Measurements from ENCODE around the gene ZFTA. TPM values are rescaled to one million over a fixed set of nuclear protein-coding genes. Genes with fewer than 3 reads are reported as not detected.

ZFTA gene
- polyA plus RNA-seq, 3 donors: 1.2 TPM; not detected in 2

GRCh38 chr11:63762654-63763495 lies 5.7 kb downstream of the ZFTA start:
- DNase-seq: no peak
- Mint-ChIP-seq H3K36me3 (peaks cover 22 to 24% of the 10 kb centered on the region in 2 donors), H3K27me3 (ENCODE audit: low read depth in 3 of 3) (peaks cover 2 to 7% (median 2%) of the 10 kb centered on the region in 3 donors), H3K4me1 (peaks cover 9% of the 10 kb centered on the region), H3K4me3 (no peak overlapping the region), H3K9me3 (peaks cover 0 to 4% (median 0%) of the 10 kb centered on the region in 7 donors), H3K27ac (no peak overlapping the region)
- WGBS (ENCODE audit: insufficient coverage): 95% methylated on average over 96 of the region's 96 CpGs
- Histone ChIP-seq H3K27ac (ENCODE audit: low read depth in 1 of 2, low read length in 2 of 2) (no peak overlapping the region), H2AFZ (ENCODE audit: insufficient read depth, low read depth, low read length, poor library complexity, severe bottlenecking) (no peak overlapping the region), H3K36me3 (replicated peaks in 1 of 2; ENCODE audit: control insufficient read depth in 1 of 2, insufficient read depth in 2 of 2, low read length in 2 of 2) (peaks cover 26 to 33% of the 10 kb centered on the region in 2 donors), H3K27me3 (ENCODE audit: control insufficient read depth in 2 of 2, insufficient read depth in 2 of 2, low read length in 2 of 2) (no peaks in the 10 kb centered on the region), H3K9me3 (replicated peaks in 1 of 2; ENCODE audit: control insufficient read depth in 1 of 2, insufficient read depth in 1 of 2, low read length in 2 of 2) (no peaks in the 10 kb centered on the region), H3K79me2 (ENCODE audit: insufficient read depth, low read length) (no peaks in the 10 kb centered on the region), H4K20me1 (ENCODE audit: insufficient read depth, low read length) (peaks cover 23% of the 10 kb centered on the region), H3K4me1 (ENCODE audit: control insufficient read depth in 1 of 2, insufficient read depth in 2 of 2, low read length in 2 of 2) (peaks cover 6 to 11% of the 10 kb centered on the region in 2 donors), H3K9ac (ENCODE audit: insufficient read depth, low read length, poor library complexity, severe bottlenecking) (no peak overlapping the region), H3K4me2 (replicated peaks; ENCODE audit: extremely low read depth, low read length, poor library complexity, severe bottlenecking) (no peak overlapping the region), H3K4me3 (replicated peaks in 1 of 3; ENCODE audit: low read depth in 2 of 3, low read length in 3 of 3) (no peak overlapping the region)
- TF ChIP-seq CTCF (IDR thresholded peaks at IDR 0.05): no peak
- intact Hi-C loops (cut with micrococcal nuclease): loop anchor here in 1 of 2 donors (10.0 kb wide), 1 partner anchor 382 kb away; no protein-coding TSS in a partner anchor

- H3K9me3 Mint-ChIP-seq: peaks cover 0 to 2% (median 0%) of the 10 kb centered on the region in 7 donors
- Histone ChIP-seq H3K79me2 (ENCODE audit: insufficient read depth, low read length) (no peaks in the 10 kb centered on the region), H3K9ac (ENCODE audit: insufficient read depth, low read length, poor library complexity, severe bottlenecking) (no peak overlapping the region), H3K27ac (ENCODE audit: low read depth in 1 of 2, low read length in 2 of 2) (no peak overlapping the region), H3K27me3 (ENCODE audit: control insufficient read depth in 2 of 2, insufficient read depth in 2 of 2, low read length in 2 of 2) (no peaks in the 10 kb centered on the region), H3K4me3 (replicated peaks in 1 of 3; ENCODE audit: low read depth in 2 of 3, low read length in 3 of 3) (no peak overlapping the region), H3K36me3 (replicated peaks in 1 of 2; ENCODE audit: control insufficient read depth in 1 of 2, insufficient read depth in 2 of 2, low read length in 2 of 2) (peaks cover 32 to 41% of the 10 kb centered on the region in 2 donors), H3K4me1 (ENCODE audit: control insufficient read depth in 1 of 2, insufficient read depth in 2 of 2, low read length in 2 of 2) (peaks cover 2 to 4% of the 10 kb centered on the region in 2 donors), H4K20me1 (ENCODE audit: insufficient read depth, low read length) (peaks cover 30% of the 10 kb centered on the region), H3K9me3 (replicated peaks in 1 of 2; ENCODE audit: control insufficient read depth in 1 of 2, insufficient read depth in 1 of 2, low read length in 2 of 2) (no peaks in the 10 kb centered on the region), H3K4me2 (replicated peaks; ENCODE audit: extremely low read depth, low read length, poor library complexity, severe bottlenecking) (no peak overlapping the region), H2AFZ (ENCODE audit: insufficient read depth, low read depth, low read length, poor library complexity, severe bottlenecking) (no peak overlapping the region)
- no peak for DNase-seq
- TF ChIP-seq CTCF (IDR thresholded peaks at IDR 0.05): no peak
- WGBS (ENCODE audit: insufficient coverage): 95% methylated on average over 27 of the region's 34 CpGs
- intact Hi-C loops (cut with micrococcal nuclease): loop anchor here in 1 of 2 donors (10.0 kb wide), 1 partner anchor 383 kb away; no protein-coding TSS in a partner anchor
- no peak overlapping the region for H3K27ac Mint-ChIP-seq
- H3K27me3 Mint-ChIP-seq (ENCODE audit: low read depth in 3 of 3): peaks cover 1 to 2% (median 2%) of the 10 kb centered on the region in 3 donors
- H3K4me1 Mint-ChIP-seq: peaks cover 1% of the 10 kb centered on the region
- H3K4me3 Mint-ChIP-seq: no peak overlapping the region
- peaks cover 27 to 32% of the 10 kb centered on the region in 2 donors for H3K36me3 Mint-ChIP-seq
Measured at GRCh38 chr11:63761931-63762653, 6.5 kb downstream of the ZFTA start.

All from CD14-positive monocyte (primary cell).